IPS DF 6.9 (cell line): ENCODE measurements around the gene PRDM8.
"Not testable (repeated sequence)": the region's sequence is repeated elsewhere in the genome, so short reads cannot be mapped to it uniquely, and the experiment has no call there.

Source experiments
- DNase-seq: peaks from one replicate; pipeline ENCODE4 v3.0.0-alpha.2; 2013; ENCODE audit warnings: low read depth, low spot score
- H3K27ac ChIP-seq: one replicate; pipeline ENCODE4 v1.5.1; 2013; ENCODE audit warnings: low read length, control low read depth
- H3K27me3 ChIP-seq: 2 replicates; pipeline ENCODE4 v1.6.1; 2013; ENCODE audit warnings: mild to moderate bottlenecking, low read length; ENCODE audit not compliant: control insufficient read depth, insufficient read depth
- H3K36me3 ChIP-seq: 2 replicates; pipeline ENCODE4 v1.6.1; 2013; ENCODE audit warnings: low read length; ENCODE audit not compliant: control insufficient read depth, insufficient read depth
- H3K4me1 ChIP-seq: 2 replicates; pipeline ENCODE4 v1.6.1; 2013; ENCODE audit warnings: low read length; ENCODE audit not compliant: control insufficient read depth, insufficient read depth
- H3K4me3 ChIP-seq: 2 replicates; pipeline ENCODE4 v1.5.1; 2013; ENCODE audit warnings: mild to moderate bottlenecking, low read length
- H3K9me3 ChIP-seq: 2 replicates; pipeline ENCODE4 v1.6.1; 2013; ENCODE audit warnings: low read length, inconsistent platforms; ENCODE audit not compliant: control insufficient read depth, insufficient read depth
- WGBS: extraction: QIAGEN DNeasy Blood & Tissue Kit; methylation state at CpG from one replicate; pipeline ENCODE4 v1.1.7; 2013; ENCODE audit warnings: mixed read lengths, missing lambda C conversion rate; ENCODE audit not compliant: insufficient read length, insufficient coverage; 5-methylcytosine and 5-hydroxymethylcytosine counted together

PRDM8 gene

GRCh38 chr4:80243274-80244018, 46.1 kb downstream of the PRDM8 start:
- Histone ChIP-seq H3K36me3 (no peaks in the 10 kb centered on the region), H3K4me1 (no peaks in the 10 kb centered on the region), H3K9me3 (no peaks in the 10 kb centered on the region), H3K27me3 (no peaks in the 10 kb centered on the region), H3K4me3 (no peak overlapping the region), H3K27ac (no peak overlapping the region)
- DNase-seq, result no peak
- WGBS, result no CpG with 5 or more reads among the region's 6 CpGs

- H3K4me1 ChIP-seq, H3K9me3 ChIP-seq, H3K36me3 ChIP-seq, H3K27me3 ChIP-seq, H3K27ac ChIP-seq, H3K4me3 ChIP-seq, DNase-seq: not testable (repeated sequence)
- WGBS, result no CpG with 5 or more reads among the region's 1 CpG
Observed at GRCh38 chr4:80247484-80247883, 50.2 kb downstream of the PRDM8 start.

DNA sequence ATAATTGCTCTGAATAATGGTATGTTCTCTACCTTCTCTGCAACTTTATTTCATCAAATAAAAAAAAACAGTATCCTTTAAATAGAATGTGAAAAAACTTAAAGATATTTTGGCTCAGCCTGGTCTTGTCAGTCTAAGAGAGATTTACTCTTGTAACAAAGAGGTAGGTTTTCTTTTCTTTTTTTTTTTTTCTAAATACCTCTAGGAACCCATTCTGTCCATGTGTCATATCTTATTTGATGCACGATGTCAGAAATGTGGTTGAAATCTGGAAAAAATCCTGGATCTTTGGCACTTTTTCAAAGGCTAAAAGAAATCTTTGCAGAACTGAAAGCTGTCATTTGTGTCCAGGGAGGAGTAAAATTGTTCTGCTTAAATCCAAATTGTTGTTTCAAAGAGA, 51.8 kb downstream of the PRDM8 start:
- no peaks in the 10 kb centered on the region for H3K36me3 ChIP-seq
- no peak overlapping the region for H3K27ac ChIP-seq
- H3K27me3 ChIP-seq, result no peaks in the 10 kb centered on the region
- no peak overlapping the region for H3K4me3 ChIP-seq
- no peaks in the 10 kb centered on the region for H3K4me1 ChIP-seq
- DNase-seq, result no peak
- WGBS, result no CpG with 5 or more reads among the region's 1 CpG
- no peaks in the 10 kb centered on the region for H3K9me3 ChIP-seq

- Histone ChIP-seq H3K27me3 (no peaks in the 10 kb centered on the region), H3K4me1 (no peaks in the 10 kb centered on the region)
Observed at GRCh38 chr4:80252427-80252826, 55.1 kb downstream of the PRDM8 start.

GRCh38 chr4:80252953-80253352, 55.6 kb downstream of the PRDM8 start:
- Histone ChIP-seq H3K4me3 (no peak overlapping the region), H3K9me3 (no peaks in the 10 kb centered on the region), H3K4me1 (no peaks in the 10 kb centered on the region), H3K36me3 (no peaks in the 10 kb centered on the region), H3K27ac (no peak overlapping the region), H3K27me3 (no peaks in the 10 kb centered on the region)
- no peak for DNase-seq

More at GRCh38 chr4:80252427-80252826, 55.1 kb downstream of the PRDM8 start:
- Histone ChIP-seq H3K9me3 (no peaks in the 10 kb centered on the region), H3K36me3 (no peaks in the 10 kb centered on the region), H3K27ac (no peak overlapping the region), H3K4me3 (no peak overlapping the region)
- DNase-seq, result no peak

- no peaks in the 10 kb centered on the region for H3K36me3 ChIP-seq
- no peaks in the 10 kb centered on the region for H3K9me3 ChIP-seq
- DNase-seq, result no peak
- H3K27me3 ChIP-seq, result no peaks in the 10 kb centered on the region
- no peak overlapping the region for H3K27ac ChIP-seq
- H3K4me1 ChIP-seq, result no peaks in the 10 kb centered on the region
- no CpG with 5 or more reads among the region's 4 CpGs for WGBS
- no peak overlapping the region for H3K4me3 ChIP-seq
Observed at GRCh38 chr4:80253510-80253909, 56.2 kb downstream of the PRDM8 start.
